EH (cell line): Measurements from ENCODE around the gene RPL35.

Source experiments
- DNase-seq: peaks from one replicate; pipeline ENCODE4 v3.0.0-alpha.2; 2015; ENCODE audit warnings: low read depth

Gene RPL35

DNA sequence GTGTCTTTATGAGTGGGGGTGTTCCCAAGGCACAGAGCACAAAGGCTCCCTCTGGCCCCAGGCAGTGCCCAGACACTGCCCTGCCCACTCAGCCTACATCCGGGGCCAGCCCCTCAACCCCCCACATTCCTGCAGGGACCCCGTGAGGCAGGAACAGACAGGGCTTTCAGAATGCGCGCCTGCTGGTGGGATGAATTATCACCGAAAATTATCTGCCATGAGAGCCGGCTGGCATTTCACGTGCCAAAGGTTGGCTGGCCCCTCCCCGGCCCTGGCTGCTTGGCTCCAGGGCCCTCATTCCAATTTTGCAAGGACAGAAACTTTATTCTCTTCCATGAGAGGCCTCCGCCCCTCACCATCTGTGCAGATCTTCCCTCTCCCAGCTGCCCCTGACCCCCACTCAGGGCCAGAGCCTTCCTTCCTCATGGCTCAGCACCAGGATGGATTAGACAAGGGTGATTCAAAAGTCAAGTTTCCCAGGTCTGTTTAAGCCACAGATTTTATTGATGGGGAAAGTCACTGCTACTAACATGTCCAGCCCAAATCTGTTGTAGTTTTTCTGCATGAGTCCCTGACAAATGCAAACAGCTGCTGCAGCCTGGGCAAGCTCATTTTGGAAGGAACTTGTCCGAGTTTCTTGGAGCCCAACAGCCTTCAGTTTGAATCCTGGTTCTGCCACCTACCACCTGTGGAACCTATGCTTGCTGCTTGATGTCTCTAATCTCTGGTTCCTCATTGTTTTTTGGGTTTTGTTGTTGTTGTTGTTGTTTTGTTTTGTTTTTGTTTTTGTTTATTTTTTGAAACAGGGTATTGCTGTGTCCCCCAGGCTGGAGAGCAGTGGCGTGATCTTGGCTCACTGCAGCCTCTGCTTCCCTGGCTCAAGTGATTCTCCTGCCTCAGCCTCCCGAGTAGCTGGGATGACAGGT is 40.8 kb downstream of the RPL35 start:
- DNase-seq, result no peak

DNA sequence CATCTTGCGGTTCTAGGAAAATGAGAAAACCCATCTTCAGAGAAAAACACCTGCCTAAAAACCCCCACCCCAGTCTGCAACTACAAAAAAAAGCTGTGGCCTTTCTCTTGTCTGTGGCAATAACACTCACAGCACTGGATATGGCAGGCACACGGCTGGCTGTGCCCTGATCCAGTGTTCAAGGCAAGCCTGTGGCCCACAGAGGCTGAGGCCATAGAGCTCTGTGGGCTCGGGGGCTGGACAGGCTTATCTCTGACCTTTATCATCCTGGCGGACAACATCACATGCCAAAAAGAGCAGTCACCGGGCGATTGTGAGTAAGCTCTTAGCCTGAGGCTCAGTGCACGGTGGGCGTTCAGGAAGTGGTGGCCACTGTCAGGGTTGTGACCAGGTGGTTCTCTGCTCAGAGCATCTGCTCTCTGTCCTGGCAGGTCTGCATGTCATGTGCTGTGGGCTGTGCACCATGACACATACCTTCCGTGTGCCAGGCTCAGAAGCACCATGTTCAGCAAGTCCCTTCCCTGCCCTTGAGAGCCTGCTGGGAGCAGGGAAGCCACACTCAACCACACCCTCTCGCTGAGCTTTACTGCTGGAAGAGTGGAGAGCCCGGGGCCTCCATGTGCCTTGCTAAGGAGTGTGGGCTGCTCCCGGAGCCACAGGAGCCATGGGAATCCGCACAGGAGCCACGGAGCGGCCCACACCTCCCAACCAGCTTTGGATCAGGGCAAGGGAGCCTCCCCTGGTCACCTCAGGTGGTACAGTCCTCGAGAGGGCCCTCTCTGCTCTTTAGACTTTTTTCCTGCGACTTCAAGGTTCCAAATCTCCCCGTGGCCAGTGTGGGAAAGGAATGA is 43.1 kb downstream of the RPL35 start:
- peak; percentile 78 for DNase-seq

DNA sequence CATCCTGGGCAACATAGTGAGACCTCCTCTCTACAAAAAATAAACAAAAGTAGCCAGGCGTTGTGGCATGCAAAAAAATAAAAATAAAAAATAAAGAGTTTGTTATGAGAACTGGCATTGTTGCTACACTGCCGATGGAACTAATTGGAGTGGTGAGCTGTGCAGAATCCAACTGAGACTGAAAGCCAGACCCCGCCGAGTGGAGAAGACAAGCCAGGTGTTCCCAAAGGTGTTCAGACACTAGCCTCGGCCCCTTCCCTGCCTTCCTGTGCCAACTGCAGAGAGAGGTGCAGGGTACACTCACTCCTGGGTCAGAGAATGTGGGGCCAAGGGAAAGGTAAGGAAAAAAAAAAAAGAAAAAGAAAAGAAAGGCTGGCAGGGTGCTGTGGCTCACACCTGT is 46.2 kb downstream of the RPL35 start:
- no peak for DNase-seq

DNA sequence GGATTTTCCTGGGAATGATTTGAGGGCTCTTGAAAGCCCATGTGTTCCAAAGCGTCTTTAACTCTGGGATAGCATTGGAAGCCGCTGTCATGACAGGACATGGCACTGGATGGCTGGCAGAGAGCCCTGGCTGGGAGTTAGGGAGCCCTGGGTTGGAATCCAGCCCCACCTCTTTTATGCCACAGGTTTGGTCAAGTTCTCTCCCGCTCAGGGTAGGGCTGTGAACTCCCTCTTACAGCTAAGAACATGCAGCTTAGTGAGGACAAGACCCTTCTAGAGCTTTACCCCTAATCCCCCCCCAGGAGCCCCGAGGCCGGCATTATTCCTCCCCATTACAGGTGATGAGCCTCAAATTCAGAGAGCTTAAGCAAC is 47.6 kb downstream of the RPL35 start:
- no peak for DNase-seq

DNA sequence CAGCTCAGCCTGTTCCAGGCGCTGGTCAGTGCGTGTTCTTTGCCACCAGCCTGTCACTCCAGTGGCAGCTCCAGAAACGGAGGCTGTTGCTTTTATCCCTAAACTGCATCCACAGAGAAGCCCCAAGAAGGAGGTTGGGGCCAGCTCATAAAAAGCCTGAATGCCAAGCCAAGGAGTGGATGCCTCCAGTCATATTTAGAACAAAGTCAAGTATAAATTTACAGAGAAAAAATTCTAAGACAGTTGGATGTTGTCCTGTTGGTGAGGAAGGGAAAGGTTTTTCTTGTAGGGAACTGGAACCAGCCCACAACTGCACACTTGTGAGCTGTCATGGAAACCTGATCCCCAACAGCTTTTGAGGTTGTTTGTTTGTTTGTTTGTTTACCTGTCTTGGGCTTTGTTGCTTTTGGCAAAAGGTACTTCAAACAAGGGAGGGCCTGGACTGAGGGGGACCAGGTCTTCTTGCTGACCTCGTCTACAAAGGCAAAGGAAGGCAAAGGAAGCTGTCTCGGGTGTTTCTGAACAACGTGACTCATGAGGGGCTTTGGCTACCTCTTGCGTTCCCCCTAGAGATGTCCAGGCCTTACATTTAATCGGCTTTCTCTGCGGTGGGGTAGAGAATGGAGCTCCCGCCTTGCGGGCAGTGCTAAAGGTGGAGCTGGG is 48.1 kb downstream of the RPL35 start:
- DNase-seq, result peak; percentile 14

DNA sequence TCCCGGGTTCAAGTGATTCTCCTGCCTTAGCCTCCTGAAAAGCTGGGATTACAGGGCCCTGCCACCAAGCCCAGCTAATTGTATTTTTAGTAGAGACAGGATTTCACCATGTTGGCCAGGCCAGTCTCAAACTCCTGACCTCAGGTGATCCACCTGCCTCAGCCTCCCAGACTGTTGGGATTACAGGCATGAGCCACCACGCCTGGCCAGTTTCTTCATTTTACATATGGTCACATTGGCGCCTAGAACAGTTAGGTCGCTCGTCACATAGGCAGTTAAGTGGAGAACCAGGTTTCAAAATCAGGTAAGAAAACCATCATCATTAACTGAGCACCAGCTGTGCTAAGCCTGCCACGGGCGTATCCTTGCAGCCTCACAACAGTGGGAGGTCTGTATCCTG is 48.7 kb downstream of the RPL35 start:
- no peak for DNase-seq

DNA sequence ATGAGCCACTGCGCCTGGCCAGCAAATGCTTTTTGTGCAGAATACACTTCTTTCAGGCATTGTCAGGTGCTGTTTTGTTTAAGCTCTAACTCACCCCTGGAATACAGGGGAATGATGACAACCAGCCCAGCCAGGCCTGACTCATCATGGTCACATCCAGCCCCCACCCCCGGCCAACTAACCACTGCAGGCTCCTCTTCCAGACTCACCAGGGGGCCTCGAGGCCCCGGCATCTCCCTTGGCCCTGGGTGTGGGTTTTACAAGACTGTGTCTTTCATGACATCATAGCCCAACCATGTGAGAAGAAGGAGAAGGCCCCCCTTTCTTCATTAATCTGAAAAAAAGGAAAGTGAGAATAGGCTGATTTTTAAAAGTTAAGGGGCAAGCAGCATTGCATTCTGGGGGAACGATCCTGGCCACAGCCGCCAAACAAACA is 49.3 kb downstream of the RPL35 start:
- peak; percentile 100 for DNase-seq

DNA sequence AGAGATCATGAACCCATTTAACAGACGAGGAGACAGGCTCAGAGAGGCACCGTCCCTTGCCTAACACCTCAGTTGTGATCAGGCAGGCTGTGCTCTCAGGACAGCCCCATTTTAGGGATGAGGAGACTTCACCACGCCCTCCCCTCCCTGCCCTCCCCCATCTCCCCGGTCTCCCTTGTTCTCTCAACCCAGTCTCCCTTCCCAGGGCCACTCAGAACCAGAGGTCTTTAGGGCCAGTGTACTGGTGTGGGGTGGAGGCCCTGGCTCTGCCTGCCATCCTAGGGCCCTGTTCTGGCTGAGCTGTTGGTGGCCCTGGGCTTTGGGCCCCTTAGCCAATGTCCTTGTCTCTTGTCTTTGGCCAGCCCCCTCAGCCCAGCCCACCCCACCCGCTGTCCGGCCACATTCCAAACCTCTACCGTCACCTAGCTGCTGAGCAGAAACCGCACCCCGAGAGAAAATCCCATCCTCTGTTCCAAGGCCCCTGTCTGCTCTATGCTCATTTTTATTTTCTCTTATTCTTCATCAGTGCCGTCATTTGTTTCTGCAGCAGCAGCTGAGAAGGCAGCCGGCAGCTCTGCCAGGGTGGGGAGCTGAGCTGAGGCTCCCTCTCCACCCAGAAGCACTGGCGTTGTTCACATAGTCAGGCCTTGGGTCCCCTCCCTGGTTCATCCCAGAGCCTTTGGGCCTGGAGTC is 50.9 kb downstream of the RPL35 start:
- peak; percentile 95 for DNase-seq

DNA sequence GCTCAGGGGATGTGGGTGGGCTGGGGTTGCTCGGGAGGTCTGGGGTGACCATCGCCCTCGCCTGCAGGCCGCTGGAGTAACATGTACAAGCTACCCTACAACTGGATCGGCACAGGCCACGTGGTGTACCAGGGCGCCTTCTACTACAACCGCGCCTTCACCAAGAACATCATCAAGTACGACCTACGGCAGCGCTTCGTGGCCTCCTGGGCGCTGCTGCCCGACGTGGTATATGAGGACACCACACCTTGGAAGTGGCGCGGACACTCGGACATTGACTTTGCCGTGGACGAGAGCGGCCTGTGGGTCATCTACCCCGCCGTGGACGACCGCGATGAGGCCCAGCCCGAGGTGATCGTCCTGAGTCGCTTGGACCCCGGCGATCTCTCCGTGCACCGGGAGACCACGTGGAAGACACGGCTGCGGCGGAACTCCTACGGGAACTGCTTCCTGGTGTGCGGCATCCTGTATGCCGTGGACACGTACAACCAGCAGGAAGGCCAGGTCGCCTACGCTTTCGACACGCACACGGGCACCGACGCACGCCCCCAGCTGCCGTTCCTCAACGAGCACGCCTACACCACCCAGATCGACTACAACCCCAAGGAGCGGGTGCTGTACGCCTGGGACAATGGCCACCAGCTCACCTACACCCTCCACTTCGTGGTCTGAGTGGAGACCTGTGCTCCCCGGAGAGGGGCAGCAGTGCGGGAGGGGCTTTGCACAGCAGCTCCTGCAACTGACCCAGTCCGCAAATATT is 51.8 kb downstream of the RPL35 start:
- DNase-seq, result no peak

DNA sequence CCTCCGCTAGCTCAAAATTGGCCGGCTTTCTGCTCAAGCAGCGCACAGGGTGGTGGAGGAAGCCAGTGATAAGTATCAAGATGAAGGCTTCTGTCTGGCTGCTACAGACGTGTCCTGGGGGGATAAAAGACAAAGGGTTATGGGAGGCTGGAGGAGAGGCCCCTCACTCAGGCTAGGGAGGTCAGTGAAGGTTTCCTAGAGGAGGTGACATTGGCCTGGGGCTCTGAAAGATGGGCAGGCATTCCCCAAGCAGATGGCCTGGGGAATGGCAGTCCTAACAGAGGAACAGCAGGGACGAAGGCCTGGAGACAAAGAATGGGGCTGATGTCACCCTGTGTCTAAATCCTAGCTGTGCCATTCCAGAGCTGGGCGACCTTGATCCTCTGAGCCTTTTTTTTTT is 52.5 kb downstream of the RPL35 start:
- no peak for DNase-seq

DNA sequence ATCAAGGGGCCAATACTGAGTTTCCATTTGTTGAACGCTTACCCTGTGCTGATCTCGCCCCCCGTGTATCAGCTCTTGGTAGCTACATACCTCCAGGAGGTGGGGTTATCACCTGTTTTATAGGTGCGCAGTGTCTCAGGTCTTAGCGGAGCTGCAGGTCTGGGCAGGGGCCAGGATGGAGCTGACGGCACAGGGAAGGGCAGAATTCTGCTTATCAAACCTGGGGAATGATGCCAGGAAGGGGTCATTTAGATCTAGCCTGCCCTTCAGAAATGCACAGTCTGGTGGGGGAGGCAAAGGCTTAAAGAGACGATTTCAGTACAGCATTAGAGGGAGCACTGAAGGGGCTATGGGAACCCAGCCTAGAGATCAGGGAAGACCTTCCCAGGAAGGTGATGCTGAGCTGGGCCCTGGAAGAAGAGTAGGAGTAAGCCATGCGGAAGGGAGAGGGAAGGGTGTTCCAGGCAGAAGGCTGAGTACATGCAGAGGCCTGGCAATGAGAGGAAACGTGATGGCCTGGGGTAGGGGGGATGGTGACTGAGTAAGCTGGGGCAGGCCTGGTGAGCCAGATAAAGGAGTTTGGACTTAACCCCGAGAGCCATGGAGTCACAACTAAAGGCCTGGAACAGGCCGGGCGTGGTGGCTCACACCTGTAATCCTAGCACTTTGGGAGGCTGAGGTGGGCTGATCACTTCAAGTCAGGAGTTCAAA is 53.4 kb downstream of the RPL35 start:
- DNase-seq, result no peak
